Neural cell (in vitro differentiated cells): ENCODE results near the gene TEKT3.

ENCODE experiments used
- EZH2 ChIP-seq: fragments of 200-600, 300-800 bp; shearing (Covaris generic), sonication (generic); IDR thresholded peaks from 2 replicates; pipeline ENCODE4 v1.6.1; 2014; ENCODE audit warnings: antibody characterized with exemption, low read length, borderline replicate concordance, mild to moderate bottlenecking; ENCODE audit not compliant: insufficient read depth, poor library complexity, severe bottlenecking
- MXI1 ChIP-seq: fragments of 450-650 bp; conservative IDR thresholded peaks from 2 replicates; pipeline ENCODE4 v1.6.1; 2014; ENCODE audit warnings: antibody characterized with exemption, mild to moderate bottlenecking; ENCODE audit not compliant: poor library complexity, severe bottlenecking
- POLR2AphosphoS5 ChIP-seq: IDR thresholded peaks from 2 replicates; pipeline ENCODE4 v1.6.1; 2012
- RAD21 ChIP-seq: fragments of 450-650 bp; conservative IDR thresholded peaks from 2 replicates; pipeline ENCODE4 v1.6.1; 2014; ENCODE audit warnings: antibody characterized with exemption, mild to moderate bottlenecking, moderate library complexity
- TF ChIP-seq, protein P1 (sequence below): IDR thresholded peaks from 2 replicates; pipeline ENCODE4 v1.6.1; 2012; ENCODE audit warnings: borderline replicate concordance
- TF ChIP-seq, protein P2 (sequence below): fragments of 450-650 bp; IDR thresholded peaks from 2 replicates; pipeline ENCODE4 v1.5.1; 2014; ENCODE audit warnings: antibody characterized with exemption, mild to moderate bottlenecking, moderate library complexity; ENCODE audit not compliant: poor library complexity, severe bottlenecking

DNA sequence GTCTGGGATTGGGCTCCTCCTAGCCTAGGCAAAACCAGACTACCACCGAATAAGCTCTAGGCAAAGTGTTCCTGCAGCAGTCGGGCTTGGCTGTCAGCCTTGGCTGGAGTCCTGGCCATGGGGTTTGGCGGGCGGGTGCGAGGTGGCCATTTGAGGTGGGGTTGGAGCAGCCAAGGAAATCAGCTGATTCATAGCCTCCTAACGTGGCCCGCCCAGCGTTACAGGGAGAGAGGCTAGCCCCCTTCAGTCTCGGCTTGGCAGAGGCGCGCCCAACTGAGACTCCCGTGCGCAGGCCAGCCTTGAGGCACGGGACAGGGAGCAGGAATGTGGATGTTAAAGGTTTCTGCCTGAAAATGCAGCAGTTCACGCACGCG, 78.2 kb downstream of the TEKT3 start:
- TF ChIP-seq EZH2 (no peak), POLR2AphosphoS5 (no peak), MXI1 (no peak), RAD21 (no peak)
- TF ChIP-seq, protein P1, sequence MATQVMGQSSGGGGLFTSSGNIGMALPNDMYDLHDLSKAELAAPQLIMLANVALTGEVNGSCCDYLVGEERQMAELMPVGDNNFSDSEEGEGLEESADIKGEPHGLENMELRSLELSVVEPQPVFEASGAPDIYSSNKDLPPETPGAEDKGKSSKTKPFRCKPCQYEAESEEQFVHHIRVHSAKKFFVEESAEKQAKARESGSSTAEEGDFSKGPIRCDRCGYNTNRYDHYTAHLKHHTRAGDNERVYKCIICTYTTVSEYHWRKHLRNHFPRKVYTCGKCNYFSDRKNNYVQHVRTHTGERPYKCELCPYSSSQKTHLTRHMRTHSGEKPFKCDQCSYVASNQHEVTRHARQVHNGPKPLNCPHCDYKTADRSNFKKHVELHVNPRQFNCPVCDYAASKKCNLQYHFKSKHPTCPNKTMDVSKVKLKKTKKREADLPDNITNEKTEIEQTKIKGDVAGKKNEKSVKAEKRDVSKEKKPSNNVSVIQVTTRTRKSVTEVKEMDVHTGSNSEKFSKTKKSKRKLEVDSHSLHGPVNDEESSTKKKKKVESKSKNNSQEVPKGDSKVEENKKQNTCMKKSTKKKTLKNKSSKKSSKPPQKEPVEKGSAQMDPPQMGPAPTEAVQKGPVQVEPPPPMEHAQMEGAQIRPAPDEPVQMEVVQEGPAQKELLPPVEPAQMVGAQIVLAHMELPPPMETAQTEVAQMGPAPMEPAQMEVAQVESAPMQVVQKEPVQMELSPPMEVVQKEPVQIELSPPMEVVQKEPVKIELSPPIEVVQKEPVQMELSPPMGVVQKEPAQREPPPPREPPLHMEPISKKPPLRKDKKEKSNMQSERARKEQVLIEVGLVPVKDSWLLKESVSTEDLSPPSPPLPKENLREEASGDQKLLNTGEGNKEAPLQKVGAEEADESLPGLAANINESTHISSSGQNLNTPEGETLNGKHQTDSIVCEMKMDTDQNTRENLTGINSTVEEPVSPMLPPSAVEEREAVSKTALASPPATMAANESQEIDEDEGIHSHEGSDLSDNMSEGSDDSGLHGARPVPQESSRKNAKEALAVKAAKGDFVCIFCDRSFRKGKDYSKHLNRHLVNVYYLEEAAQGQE, result no peak
- TF ChIP-seq, protein P2, sequence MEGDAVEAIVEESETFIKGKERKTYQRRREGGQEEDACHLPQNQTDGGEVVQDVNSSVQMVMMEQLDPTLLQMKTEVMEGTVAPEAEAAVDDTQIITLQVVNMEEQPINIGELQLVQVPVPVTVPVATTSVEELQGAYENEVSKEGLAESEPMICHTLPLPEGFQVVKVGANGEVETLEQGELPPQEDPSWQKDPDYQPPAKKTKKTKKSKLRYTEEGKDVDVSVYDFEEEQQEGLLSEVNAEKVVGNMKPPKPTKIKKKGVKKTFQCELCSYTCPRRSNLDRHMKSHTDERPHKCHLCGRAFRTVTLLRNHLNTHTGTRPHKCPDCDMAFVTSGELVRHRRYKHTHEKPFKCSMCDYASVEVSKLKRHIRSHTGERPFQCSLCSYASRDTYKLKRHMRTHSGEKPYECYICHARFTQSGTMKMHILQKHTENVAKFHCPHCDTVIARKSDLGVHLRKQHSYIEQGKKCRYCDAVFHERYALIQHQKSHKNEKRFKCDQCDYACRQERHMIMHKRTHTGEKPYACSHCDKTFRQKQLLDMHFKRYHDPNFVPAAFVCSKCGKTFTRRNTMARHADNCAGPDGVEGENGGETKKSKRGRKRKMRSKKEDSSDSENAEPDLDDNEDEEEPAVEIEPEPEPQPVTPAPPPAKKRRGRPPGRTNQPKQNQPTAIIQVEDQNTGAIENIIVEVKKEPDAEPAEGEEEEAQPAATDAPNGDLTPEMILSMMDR, result no peak
